NCI-H774 (cell line): Measurements from ENCODE around the gene ESRRG.
A peak's percentile ranks its signal among the peaks of the same experiment; 100 is the strongest.
"Not testable (repeated sequence)": the region's sequence is repeated elsewhere in the genome, so short reads cannot be mapped to it uniquely, and the experiment has no call there.

Source experiments
- DNase-seq: peaks from one replicate; lab custom pipeline; 2025; lab: John Stamatoyannopoulos, UW

ESRRG gene

GRCh38 chr1:216704065-216704464, 19.2 kb downstream of the ESRRG start:
- not testable (repeated sequence) for DNase-seq

GRCh38 chr1:216702170-216702569, 21.1 kb downstream of the ESRRG start:
- no peak for DNase-seq

- DNase-seq = no peak
These were observed 22.4 kb downstream of the ESRRG start for GRCh38 chr1:216700779-216701178.

GRCh38 chr1:216691710-216692109, 31.5 kb downstream of the ESRRG start:
- no peak for DNase-seq

GRCh38 chr1:216690603-216691002, 32.6 kb downstream of the ESRRG start:
- DNase-seq = no peak

GRCh38 chr1:216688127-216688657, 35.0 kb downstream of the ESRRG start:
- DNase-seq = no peak

GRCh38 chr1:216686860-216687766, 36.1 kb downstream of the ESRRG start:
- no peak for DNase-seq

GRCh38 chr1:216682752-216683151, 40.5 kb downstream of the ESRRG start:
- DNase-seq = peak; percentile 40

GRCh38 chr1:216679108-216679507, 44.1 kb downstream of the ESRRG start:
- no peak for DNase-seq

- DNase-seq = no peak
These were observed 52.9 kb downstream of the ESRRG start for GRCh38 chr1:216670118-216670883.

- no peak for DNase-seq
These were observed 56.8 kb downstream of the ESRRG start for GRCh38 chr1:216666441-216666840.

GRCh38 chr1:216665856-216666255, 57.4 kb downstream of the ESRRG start:
- DNase-seq = no peak

GRCh38 chr1:216665406-216665805, 57.8 kb downstream of the ESRRG start:
- DNase-seq = no peak

- no peak for DNase-seq
These were observed 60.5 kb downstream of the ESRRG start for GRCh38 chr1:216662681-216663080.

- no peak for DNase-seq
These were observed 62.7 kb downstream of the ESRRG start for GRCh38 chr1:216660561-216660960.

- no peak for DNase-seq
These were observed 70.2 kb downstream of the ESRRG start for GRCh38 chr1:216653001-216653400.

- DNase-seq = no peak
These were observed 71.3 kb downstream of the ESRRG start for GRCh38 chr1:216651826-216652418.

GRCh38 chr1:216643176-216643575, 80.1 kb downstream of the ESRRG start:
- no peak for DNase-seq

- no peak for DNase-seq
These were observed 81.4 kb downstream of the ESRRG start for GRCh38 chr1:216641669-216642460.

GRCh38 chr1:216640100-216640499, 83.1 kb downstream of the ESRRG start:
- DNase-seq = no peak

GRCh38 chr1:216632980-216633379, 90.2 kb downstream of the ESRRG start:
- DNase-seq = no peak

GRCh38 chr1:216630532-216630931, 92.7 kb downstream of the ESRRG start:
- no peak for DNase-seq
